ENCODE measurements around the gene CTNND2.
"Not testable (repeated sequence)": the region's sequence is repeated elsewhere in the genome, so short reads cannot be mapped to it uniquely, and the experiment has no call there.

Gene CTNND2

GRCh38 chr5:11010429-11011210 is 893.6 kb downstream of the CTNND2 start:
- no peak for DNase-seq

- DNase-seq = no peak
Measured at GRCh38 chr5:11009576-11009975, 894.7 kb downstream of the CTNND2 start.

DNA sequence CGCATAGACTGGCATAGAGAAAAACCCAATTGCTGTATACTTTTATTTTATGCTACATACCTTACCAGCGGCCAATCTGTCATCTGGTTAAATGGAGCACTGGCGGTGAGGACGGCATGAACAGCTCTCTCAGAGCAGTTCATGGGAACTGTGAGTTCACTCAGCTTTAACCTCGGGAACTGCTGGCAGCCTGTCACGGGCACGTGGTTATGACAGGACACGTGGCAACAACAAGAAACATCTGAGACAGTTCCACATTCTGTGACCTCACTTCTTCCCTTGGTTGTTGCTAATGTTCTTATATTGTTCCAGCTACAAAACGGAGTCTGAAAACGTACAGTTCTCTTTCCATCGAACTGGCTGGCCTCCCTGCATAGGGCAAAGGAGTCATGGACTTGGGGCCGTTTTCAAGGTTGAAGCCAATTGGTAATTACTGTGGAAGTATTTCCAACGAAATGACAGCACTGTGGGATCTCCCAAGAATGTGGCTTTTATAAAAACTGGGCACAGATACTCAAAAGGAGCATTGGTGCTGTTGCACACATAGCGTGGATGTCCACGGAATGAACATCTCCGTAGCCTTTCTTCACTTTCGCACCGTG is 896.9 kb downstream of the CTNND2 start:
- no peak for DNase-seq

GRCh38 chr5:11004523-11004922 is 899.7 kb downstream of the CTNND2 start:
- not testable (repeated sequence) for DNase-seq

DNA sequence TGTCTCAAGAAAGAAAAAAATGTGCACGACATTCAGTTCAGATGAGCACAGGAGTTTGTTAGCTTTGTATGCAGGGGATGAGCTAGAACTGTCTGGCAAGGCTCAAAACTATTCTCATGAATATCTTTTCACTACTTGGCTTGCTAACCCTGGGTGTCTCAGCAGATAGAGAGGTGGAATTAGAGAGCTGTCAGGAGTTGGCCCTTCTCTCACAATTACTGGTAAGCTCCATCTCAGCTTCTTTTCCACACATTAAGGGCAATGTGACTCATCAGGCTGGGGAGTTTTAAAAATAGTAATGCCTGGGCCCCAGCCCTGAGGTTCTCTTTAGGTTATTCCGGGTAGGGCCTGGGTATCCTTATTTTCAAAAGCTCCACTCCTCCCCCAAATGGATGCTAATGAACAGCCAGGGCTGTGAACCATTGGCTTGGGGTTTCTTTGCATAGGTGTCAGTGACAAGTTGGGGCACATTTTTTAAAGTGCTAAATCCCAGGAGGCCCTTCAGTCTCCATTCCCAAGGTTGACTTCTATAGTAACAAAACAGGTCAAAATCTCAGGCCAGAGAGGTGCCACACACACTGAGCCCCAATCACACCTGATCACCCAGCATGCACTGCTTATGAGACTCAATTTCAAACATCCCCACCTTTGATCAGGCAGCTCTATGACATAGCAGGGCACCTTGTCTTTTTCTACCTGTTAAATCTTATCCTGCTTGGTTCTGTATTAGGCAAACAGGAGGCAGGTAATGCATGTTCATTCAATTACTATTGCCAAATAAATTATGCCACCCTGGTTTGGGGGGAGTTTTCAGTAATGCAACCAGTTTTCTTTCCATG is 903.5 kb downstream of the CTNND2 start:
- DNase-seq = no peak

DNA sequence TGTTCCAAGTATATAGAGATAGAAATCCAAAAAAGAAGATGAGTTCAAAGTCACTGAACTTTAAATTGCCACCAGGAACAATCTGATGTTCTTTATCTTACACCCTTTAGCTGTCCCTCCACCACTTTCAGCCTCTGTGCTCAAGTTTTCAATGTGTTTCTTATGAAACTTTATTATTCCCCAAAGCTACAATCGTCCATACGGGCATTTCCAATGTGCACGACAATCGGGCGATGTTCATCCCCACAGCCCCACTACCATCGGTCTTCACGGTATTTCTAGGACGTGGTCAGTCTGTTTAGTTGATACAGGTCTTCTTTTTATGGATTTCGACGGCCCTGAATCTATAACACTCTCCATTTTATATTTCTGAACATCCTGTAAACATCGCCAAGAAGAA is 904.5 kb downstream of the CTNND2 start:
- DNase-seq = no peak

- DNase-seq = no peak
Measured at GRCh38 chr5:10995891-10996290, 908.4 kb downstream of the CTNND2 start.

GRCh38 chr5:10994091-10994986 is 909.9 kb downstream of the CTNND2 start:
- no peak for DNase-seq

GRCh38 chr5:10990634-10991033 is 913.6 kb downstream of the CTNND2 start:
- peak; percentile 64 for DNase-seq

DNA sequence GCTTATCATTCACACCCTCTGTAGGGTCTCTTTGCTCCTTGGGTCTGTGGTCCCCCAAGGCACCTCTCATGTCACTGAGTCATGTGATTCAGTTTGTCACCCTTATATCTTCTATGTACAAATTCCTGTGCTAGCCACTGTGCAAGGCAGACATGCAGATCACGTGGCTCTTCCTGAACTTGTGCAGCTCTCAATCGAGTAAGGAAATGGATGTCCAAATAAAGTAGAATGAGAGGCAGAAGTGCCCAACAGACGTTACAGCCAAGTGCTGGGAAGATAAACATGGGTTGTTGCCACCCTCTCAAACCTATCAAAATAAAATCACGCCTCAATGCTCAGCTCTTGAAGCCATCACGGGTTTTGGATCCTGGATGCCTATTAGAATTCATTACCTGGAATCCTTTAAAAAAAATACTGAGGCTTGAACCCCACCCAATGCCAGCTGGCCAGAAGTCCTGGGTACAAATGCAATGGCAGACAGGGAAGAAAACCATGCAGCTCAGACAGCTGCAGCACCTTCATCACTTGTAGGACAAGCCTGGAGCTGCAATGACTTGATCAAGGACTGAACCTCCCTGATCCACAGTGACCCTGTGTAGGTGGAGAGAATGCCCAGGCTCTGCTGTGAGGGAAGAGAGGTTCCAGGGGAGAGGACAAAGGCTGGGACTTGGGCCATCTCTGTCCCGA is 914.5 kb downstream of the CTNND2 start:
- peak; percentile 38 for DNase-seq

GRCh38 chr5:10988622-10989021 is 915.6 kb downstream of the CTNND2 start:
- no peak for DNase-seq

DNA sequence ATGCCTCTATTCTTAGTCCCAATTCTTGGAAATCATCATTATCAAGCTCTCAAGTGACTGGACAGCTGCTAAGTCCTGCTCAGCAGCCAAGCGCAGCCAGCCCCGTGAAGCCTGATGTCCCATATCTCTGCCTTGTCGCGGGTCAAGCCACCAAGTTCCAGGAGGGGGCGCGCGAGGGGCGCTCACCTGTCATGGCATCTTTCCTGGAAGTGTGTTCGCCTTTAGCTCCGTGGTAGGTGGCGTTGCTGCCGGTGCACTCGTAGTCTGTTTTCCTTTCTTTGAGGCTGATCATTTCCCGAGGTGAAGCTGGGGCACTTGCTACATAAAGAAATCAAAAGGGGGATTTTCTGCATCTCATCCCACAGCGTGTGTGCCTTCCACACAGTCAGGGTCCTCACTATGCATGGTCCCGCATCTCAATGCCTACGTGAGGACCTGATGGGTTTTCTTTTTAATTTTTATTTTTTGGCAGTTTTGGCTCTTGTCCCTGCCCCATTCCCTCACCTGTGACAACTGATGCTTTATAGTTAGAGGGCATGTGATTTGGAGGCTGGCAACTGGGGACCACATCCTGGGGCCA is 916.2 kb downstream of the CTNND2 start:
- no peak for DNase-seq

GRCh38 chr5:10987276-10987924 is 916.8 kb downstream of the CTNND2 start:
- no peak for DNase-seq

GRCh38 chr5:10985721-10986110 is 918.5 kb downstream of the CTNND2 start:
- no peak for DNase-seq

DNA sequence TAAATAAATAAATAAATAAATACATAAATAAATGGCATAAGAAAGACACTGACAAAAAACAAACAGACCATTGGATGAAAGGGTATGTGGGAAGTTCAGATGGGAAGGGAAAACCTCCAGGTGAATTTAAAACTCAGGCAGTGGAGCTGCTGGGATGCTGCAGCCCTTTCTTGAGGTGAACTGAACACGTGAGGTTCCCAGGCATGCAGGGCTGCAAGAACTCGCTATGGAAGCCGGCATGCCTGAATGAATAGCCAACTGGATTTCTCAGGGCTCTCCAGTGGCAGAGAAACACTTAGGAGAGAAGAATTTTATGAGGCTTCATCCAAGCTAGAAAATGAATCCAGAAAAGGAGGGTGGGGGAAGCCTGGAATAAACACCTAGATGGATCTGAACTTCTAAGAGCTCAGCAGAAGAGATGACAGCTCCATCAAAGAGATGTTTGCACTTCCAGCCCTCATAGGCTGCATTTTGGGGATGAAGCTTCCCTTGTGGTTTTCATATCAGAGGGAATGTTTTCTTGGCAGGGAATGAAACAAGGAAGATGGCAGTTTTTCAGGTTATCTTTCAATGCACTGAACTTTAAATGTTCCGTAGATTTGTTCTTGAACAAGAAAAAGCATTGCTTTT is 919.0 kb downstream of the CTNND2 start:
- no peak for DNase-seq

DNA sequence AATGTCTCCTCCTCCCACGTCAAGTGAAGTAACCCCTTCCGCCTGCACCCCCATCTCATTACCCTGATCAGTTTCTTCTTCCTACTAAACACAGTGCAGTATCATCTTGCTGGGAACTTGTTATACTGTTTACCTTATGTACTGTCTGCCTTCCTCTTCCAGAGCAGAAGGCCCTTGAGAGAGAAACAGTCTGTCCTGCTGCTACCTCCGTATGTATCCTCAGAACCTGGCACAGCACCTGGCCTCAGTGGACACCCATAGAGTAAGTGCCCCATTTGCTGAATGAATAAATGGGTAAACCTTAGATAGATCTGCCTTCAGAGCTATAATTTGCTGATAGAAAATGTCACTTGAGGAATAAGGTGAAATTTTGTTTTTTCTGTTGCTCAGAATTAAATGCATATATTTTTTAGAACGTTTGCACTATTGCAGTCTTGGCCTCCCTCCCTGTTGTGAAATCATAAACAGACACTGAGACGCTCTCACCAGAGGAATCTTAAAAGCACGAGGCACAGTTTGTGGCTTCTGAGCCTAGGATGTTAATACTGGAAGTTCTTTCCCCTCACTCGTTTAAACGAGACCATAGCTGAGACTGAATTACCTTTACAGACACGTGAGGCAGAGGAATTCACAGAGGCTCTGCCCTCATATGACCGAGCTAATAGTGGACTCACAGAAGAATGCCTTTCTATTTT is 920.1 kb downstream of the CTNND2 start:
- no peak for DNase-seq

GRCh38 chr5:10982626-10983025 is 921.6 kb downstream of the CTNND2 start:
- DNase-seq = peak; percentile 54

DNA sequence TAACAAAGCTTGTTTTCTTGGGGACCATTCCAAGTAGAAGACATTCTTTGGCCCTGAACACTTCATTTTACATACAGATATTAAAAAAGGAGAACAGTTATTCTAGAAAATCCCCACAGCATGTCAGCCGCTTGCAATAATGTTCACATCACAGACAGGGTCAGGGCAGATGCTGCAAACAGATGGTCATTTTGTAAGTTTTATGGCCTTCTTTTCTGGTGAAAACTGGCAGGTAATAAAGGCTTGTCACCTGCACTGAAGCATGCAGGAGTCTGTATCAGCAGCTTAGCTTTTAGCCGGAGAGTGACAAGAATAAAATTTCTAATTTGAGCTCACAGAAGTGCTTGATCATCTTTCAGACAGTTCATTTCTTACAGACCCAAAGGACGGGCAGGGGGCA is 922.3 kb downstream of the CTNND2 start:
- DNase-seq = peak; percentile 83

- no peak for DNase-seq
Measured at GRCh38 chr5:10977011-10977410, 927.2 kb downstream of the CTNND2 start.

GRCh38 chr5:10975945-10976344 is 928.3 kb downstream of the CTNND2 start:
- DNase-seq = no peak

Measured in NCI-H69 (cell line).